DOHH2 (cell line): ENCODE results near the gene KLHL40.
"Not testable (repeated sequence)": the region's sequence is repeated elsewhere in the genome, so short reads cannot be mapped to it uniquely, and the experiment has no call there.

ENCODE experiments used
- H3F3A ChIP-seq: fragments of 200-600 bp; sonication (generic), shearing (Covaris generic); 2 replicates; pipeline ENCODE4 v1.6.0; 2016; ENCODE audit warnings: antibody characterized with exemption, mild to moderate bottlenecking; ENCODE audit not compliant: control insufficient read depth, insufficient read depth
- H3K27ac ChIP-seq: fragments of 200-600 bp; sonication (generic); 2 replicates; pipeline ENCODE4 v1.5.1; 2014; ENCODE audit warnings: low read depth, mild to moderate bottlenecking, low read length, moderate library complexity
- H3K27me3 ChIP-seq: fragments of 200-600 bp; sonication (generic); 2 replicates; pipeline ENCODE4 v1.6.1; 2014; ENCODE audit warnings: mild to moderate bottlenecking, low read length, mixed read lengths; ENCODE audit not compliant: control insufficient read depth
- H3K36me3 ChIP-seq: fragments of 200-600 bp; sonication (generic); 2 replicates; pipeline ENCODE4 v1.6.1; 2014; ENCODE audit warnings: mild to moderate bottlenecking, low read length, moderate library complexity, mixed read lengths; ENCODE audit not compliant: control insufficient read depth
- H3K4me1 ChIP-seq: fragments of 200-600 bp; sonication (generic); 2 replicates; pipeline ENCODE4 v1.6.1; 2014; ENCODE audit warnings: mild to moderate bottlenecking, low read length, mixed read lengths; ENCODE audit not compliant: control insufficient read depth
- H3K4me2 ChIP-seq: fragments of 200-600 bp; sonication (generic); 2 replicates; pipeline ENCODE4 v1.6.0; 2014; ENCODE audit warnings: mild to moderate bottlenecking, low read length, moderate library complexity
- H3K4me3 ChIP-seq: fragments of 200-600 bp; sonication (generic); 2 replicates; pipeline ENCODE4 v1.5.1; 2014; ENCODE audit warnings: mild to moderate bottlenecking, low read length, mixed read lengths
- H3K79me2 ChIP-seq: fragments of 200-600 bp; sonication (generic); 2 replicates; pipeline ENCODE4 v1.6.1; 2014; ENCODE audit warnings: mild to moderate bottlenecking, low read length, mixed read lengths; ENCODE audit not compliant: control insufficient read depth
- H3K9me2 ChIP-seq: fragments of 200-600 bp; sonication (generic); replicated peaks from 2 replicates; pipeline ENCODE4 v1.6.1; 2014; ENCODE audit warnings: mild to moderate bottlenecking, low read length, mixed read lengths; ENCODE audit not compliant: control insufficient read depth
- H3K9me3 ChIP-seq: fragments of 200-600 bp; sonication (generic); 2 replicates; pipeline ENCODE4 v1.6.1; 2014; ENCODE audit warnings: antibody characterized with exemption, low read length, mixed read lengths; ENCODE audit not compliant: control insufficient read depth, insufficient read depth
- H4K20me1 ChIP-seq: fragments of 200-600 bp; sonication (generic); 2 replicates; pipeline ENCODE4 v1.6.0; 2014; ENCODE audit warnings: low read depth, mild to moderate bottlenecking, antibody characterized with exemption, low read length, moderate library complexity; ENCODE audit not compliant: control insufficient read depth, insufficient read depth
- EZH2phosphoT487 ChIP-seq: fragments of 200-600 bp; sonication (generic); IDR thresholded peaks from 2 replicates; pipeline ENCODE4 v1.6.1; 2017; ENCODE audit warnings: borderline replicate concordance, mild to moderate bottlenecking, antibody characterized with exemption, low read length, moderate library complexity, mixed read lengths
- TF ChIP-seq, protein P1 (sequence below): fragments of 200-600 bp; sonication (generic); IDR thresholded peaks from one replicate; pipeline ENCODE4 v1.5.1; 2014; ENCODE audit warnings: antibody characterized with exemption, mild to moderate bottlenecking, low read depth, low read length; ENCODE audit not compliant: poor library complexity, severe bottlenecking

KLHL40 gene

DNA sequence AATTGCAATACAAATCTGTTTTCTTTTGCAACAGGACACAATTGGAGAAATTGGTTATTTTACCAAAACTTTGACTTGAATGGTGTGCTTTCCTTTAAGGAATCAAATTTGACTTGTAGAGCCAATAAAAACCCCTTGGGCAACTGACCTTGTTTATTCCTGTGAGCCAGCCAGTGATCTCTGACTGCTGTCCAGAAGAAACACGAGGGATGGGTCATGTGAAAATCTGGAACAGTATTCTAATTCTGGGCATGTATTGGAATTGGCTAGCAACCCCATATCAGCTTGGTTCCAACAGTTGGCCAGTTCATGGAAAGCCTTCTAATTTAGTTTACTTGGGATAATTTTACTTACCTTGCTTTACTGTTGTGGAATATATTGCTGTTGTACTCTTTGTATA, 36.4 kb downstream of the KLHL40 start:
- H3K27me3 ChIP-seq: peaks cover 4% of the 10 kb centered on the region; the same call in 1 of the 2 replicates
- H3K4me2 ChIP-seq: no peak overlapping the region
- H3K36me3 ChIP-seq: no peaks in the 10 kb centered on the region
- H3K79me2 ChIP-seq: no peaks in the 10 kb centered on the region
- no peak overlapping the region for H3K27ac ChIP-seq
- H3K4me1 ChIP-seq: no peaks in the 10 kb centered on the region
- H3F3A ChIP-seq: no peaks in the 10 kb centered on the region
- TF ChIP-seq, protein P1, sequence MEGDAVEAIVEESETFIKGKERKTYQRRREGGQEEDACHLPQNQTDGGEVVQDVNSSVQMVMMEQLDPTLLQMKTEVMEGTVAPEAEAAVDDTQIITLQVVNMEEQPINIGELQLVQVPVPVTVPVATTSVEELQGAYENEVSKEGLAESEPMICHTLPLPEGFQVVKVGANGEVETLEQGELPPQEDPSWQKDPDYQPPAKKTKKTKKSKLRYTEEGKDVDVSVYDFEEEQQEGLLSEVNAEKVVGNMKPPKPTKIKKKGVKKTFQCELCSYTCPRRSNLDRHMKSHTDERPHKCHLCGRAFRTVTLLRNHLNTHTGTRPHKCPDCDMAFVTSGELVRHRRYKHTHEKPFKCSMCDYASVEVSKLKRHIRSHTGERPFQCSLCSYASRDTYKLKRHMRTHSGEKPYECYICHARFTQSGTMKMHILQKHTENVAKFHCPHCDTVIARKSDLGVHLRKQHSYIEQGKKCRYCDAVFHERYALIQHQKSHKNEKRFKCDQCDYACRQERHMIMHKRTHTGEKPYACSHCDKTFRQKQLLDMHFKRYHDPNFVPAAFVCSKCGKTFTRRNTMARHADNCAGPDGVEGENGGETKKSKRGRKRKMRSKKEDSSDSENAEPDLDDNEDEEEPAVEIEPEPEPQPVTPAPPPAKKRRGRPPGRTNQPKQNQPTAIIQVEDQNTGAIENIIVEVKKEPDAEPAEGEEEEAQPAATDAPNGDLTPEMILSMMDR: no peak
- no peak for TF ChIP-seq EZH2phosphoT487
- H3K9me2 ChIP-seq: no peaks in the 10 kb centered on the region
- H4K20me1 ChIP-seq: no peaks in the 10 kb centered on the region
- H3K4me3 ChIP-seq: no peak overlapping the region
- H3K9me3 ChIP-seq: no peaks in the 10 kb centered on the region

DNA sequence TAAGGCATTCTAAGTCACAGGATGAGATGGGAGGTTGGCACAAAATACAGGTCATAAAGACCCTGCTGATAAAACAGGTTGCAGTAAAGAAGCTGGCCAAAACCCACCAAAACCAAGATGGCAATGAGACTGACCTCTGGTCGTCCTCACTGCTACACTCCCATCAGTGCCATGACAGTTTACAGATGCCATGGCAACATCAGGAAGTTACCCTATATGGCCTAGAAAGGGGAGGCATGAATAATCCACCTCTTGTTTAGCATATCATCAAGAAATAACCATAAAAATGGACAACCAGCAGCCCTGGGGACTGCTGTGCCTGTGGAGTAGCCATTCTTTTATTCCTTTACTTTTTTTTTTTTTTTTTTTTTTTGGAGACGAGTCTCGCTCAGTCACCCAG, 37.1 kb downstream of the KLHL40 start:
- not testable (repeated sequence) for H3F3A ChIP-seq, H3K36me3 ChIP-seq, H4K20me1 ChIP-seq, H3K79me2 ChIP-seq, H3K9me2 ChIP-seq, H3K27me3 ChIP-seq, H3K4me3 ChIP-seq, H3K4me1 ChIP-seq, H3K4me2 ChIP-seq, H3K9me3 ChIP-seq, H3K27ac ChIP-seq

DNA sequence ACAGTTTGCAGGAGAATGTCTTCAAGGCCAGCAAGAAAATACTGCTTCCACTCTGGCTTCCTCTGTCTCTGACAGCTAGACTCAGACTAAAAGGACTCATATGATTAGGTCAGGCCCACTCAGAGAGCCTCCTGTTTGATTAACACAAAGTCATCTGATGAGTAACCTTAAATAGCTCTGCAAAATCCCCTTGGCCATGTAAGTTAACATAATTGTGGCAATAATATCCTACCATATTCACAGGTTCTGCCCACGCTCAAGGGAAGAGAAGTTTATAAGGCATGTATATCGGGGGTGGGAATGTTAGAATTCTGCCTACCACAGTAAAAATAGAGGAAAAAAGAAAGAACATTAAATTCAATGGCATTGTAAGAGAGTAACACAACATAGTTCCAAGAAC, 37.9 kb downstream of the KLHL40 start:
- no peak overlapping the region for H3K27ac ChIP-seq
- no peak overlapping the region for H3K4me2 ChIP-seq
- no peaks in the 10 kb centered on the region for H3K4me1 ChIP-seq
- H3F3A ChIP-seq: no peaks in the 10 kb centered on the region
- H3K9me3 ChIP-seq: no peaks in the 10 kb centered on the region
- H3K4me3 ChIP-seq: no peak overlapping the region
- no peaks in the 10 kb centered on the region for H3K79me2 ChIP-seq
- H3K9me2 ChIP-seq: no peaks in the 10 kb centered on the region
- TF ChIP-seq, protein P1: no peak
- TF ChIP-seq EZH2phosphoT487: no peak
- no peaks in the 10 kb centered on the region for H3K36me3 ChIP-seq
- peaks cover 4% of the 10 kb centered on the region; the same call in 1 of the 2 replicates for H3K27me3 ChIP-seq
- no peaks in the 10 kb centered on the region for H4K20me1 ChIP-seq

DNA sequence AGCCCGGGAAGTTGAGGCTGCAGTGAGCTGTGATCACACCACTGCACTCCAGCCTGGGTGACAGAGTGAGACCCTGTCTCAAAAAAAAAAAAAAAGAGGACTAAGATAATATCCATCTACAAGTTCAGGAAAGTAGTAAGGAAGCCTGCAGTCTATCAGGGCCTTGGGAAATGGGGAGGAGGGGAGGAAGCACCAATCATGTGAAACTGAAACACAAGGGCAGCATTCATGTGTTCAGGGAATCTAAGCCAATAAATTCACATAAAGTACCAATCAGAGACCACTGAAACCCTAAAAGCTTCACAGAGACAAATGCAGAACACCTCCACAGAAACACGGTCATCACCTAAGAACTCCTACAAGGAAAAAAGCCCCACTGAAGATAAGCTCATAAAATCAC, 40.1 kb downstream of the KLHL40 start:
- H3K9me2 ChIP-seq: no peaks in the 10 kb centered on the region
- H3K4me1 ChIP-seq: no peaks in the 10 kb centered on the region
- TF ChIP-seq EZH2phosphoT487: no peak
- TF ChIP-seq, protein P1: no peak
- H3K27me3 ChIP-seq: peaks cover 4% of the 10 kb centered on the region; the same call in 1 of the 2 replicates
- H3F3A ChIP-seq: no peaks in the 10 kb centered on the region
- H3K4me2 ChIP-seq: no peak overlapping the region
- H3K9me3 ChIP-seq: no peaks in the 10 kb centered on the region
- H3K79me2 ChIP-seq: no peaks in the 10 kb centered on the region
- no peaks in the 10 kb centered on the region for H3K36me3 ChIP-seq
- no peaks in the 10 kb centered on the region for H4K20me1 ChIP-seq
- no peak overlapping the region for H3K4me3 ChIP-seq
- H3K27ac ChIP-seq: no peak overlapping the region
